ENCODE results near the gene EPX.

DNA sequence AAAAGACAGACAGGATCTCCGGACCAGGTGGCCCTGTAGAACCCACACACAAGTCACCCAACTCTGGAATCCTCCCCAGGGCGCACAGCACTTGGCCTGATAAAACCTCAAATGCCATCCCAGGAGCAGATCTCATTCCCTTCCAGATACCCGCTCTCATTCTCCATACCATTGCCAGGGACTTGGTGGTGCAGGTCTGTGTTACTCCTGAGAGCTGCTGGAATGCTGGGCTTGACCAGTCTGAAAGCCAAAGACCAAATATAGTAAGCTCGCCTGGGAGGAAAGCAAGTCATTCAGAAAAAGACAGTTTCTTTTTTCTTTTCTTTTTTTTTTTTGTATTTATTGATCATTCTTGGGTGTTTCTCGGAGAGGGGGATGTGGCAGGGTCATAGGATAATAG is 15.8 kb downstream of the EPX start:
- TF ChIP-seq, protein P1, sequence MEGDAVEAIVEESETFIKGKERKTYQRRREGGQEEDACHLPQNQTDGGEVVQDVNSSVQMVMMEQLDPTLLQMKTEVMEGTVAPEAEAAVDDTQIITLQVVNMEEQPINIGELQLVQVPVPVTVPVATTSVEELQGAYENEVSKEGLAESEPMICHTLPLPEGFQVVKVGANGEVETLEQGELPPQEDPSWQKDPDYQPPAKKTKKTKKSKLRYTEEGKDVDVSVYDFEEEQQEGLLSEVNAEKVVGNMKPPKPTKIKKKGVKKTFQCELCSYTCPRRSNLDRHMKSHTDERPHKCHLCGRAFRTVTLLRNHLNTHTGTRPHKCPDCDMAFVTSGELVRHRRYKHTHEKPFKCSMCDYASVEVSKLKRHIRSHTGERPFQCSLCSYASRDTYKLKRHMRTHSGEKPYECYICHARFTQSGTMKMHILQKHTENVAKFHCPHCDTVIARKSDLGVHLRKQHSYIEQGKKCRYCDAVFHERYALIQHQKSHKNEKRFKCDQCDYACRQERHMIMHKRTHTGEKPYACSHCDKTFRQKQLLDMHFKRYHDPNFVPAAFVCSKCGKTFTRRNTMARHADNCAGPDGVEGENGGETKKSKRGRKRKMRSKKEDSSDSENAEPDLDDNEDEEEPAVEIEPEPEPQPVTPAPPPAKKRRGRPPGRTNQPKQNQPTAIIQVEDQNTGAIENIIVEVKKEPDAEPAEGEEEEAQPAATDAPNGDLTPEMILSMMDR (IDR thresholded peaks at IDR 0.05; ENCODE audit: poor library complexity), result no peak
- TF ChIP-seq EZH2phosphoT487 (IDR thresholded peaks at IDR 0.05; ENCODE audit: low read depth, severe bottlenecking, unreplicated experiment) (no peak), EZH2 (IDR thresholded peaks at IDR 0.05; ENCODE audit: borderline replicate concordance) (no peak)

All from hepatocyte (in vitro differentiated cells).